GM12865 (cell line): Measurements from ENCODE around the gene GINM1.
A peak's percentile ranks its signal among the peaks of the same experiment; 100 is the strongest.

Experiments
- DNase-seq: peaks from one replicate; pipeline ENCODE4 v3.0.0; 2010; ENCODE audit warnings: low read depth
- H3K4me3 ChIP-seq: 2 replicates; pipeline ENCODE4 v1.5.1; 2011; ENCODE audit warnings: mild to moderate bottlenecking, low read depth, low read length, control low read depth
- CTCF ChIP-seq: IDR thresholded peaks from 2 replicates; pipeline ENCODE4 v1.5.1; 2011; ENCODE audit warnings: low read length, control low read depth, low read depth, inconsistent platforms; ENCODE audit not compliant: insufficient read depth; ENCODE audit errors: missing control alignments

The GINM1 gene

GRCh38 chr6:149565527-149566409 lies at the start of gene GINM1:
GINM1 (plus strand) TSS chr6:149566375; CDS start chr6:149566415, 40 bp downstream.
- peak; percentile 97 for DNase-seq
- peak within 1 kb of the TSS; percentile 94 for H3K4me3 ChIP-seq
- TF ChIP-seq CTCF = peak; percentile 72

GRCh38 chr6:149529650-149530049 lies 36.5 kb upstream of the GINM1 start:
- DNase-seq = no peak
- no peak for TF ChIP-seq CTCF
- H3K4me3 ChIP-seq = no peak overlapping the region

GRCh38 chr6:149534742-149535141 lies 31.4 kb upstream of the GINM1 start:
- DNase-seq = no peak
- no peak overlapping the region for H3K4me3 ChIP-seq

GRCh38 chr6:149541139-149541538 lies 25.0 kb upstream of the GINM1 start:
- no peak for TF ChIP-seq CTCF
- no peak for DNase-seq
- H3K4me3 ChIP-seq = no peak overlapping the region

More at GRCh38 chr6:149534742-149535141, 31.4 kb upstream of the GINM1 start:
- no peak for TF ChIP-seq CTCF

GRCh38 chr6:149544646-149545257 lies 21.4 kb upstream of the GINM1 start:
- H3K4me3 ChIP-seq = peak overlapping the region; percentile 92
- no peak for DNase-seq
- TF ChIP-seq CTCF = no peak

GRCh38 chr6:149545258-149545753 lies 20.9 kb upstream of the GINM1 start:
- DNase-seq = peak; percentile 66

More at GRCh38 chr6:149545258-149545753, 20.9 kb upstream of the GINM1 start:
- TF ChIP-seq CTCF = peak; percentile 16
- peak overlapping the region; percentile 92 for H3K4me3 ChIP-seq
